GOT3 (cell line): ENCODE results near the gene SNX19.
A peak's percentile ranks its signal among the peaks of the same experiment; 100 is the strongest.
"Not testable (repeated sequence)": the region's sequence is repeated elsewhere in the genome, so short reads cannot be mapped to it uniquely, and the experiment has no call there.

ENCODE experiments used
- DNase-seq: peaks from one replicate; lab custom pipeline; 2025; ENCODE audit warnings: mixed read lengths; lab: John Stamatoyannopoulos, UW

Gene SNX19

GRCh38 chr11:130872102-130872501, 44.2 kb downstream of the SNX19 start:
- no peak for DNase-seq

- DNase-seq, result no peak
Observed at GRCh38 chr11:130871616-130872015, 44.7 kb downstream of the SNX19 start.

GRCh38 chr11:130868721-130869390, 47.4 kb downstream of the SNX19 start:
- DNase-seq, result no peak

GRCh38 chr11:130868086-130868710, 48.1 kb downstream of the SNX19 start:
- no peak for DNase-seq

GRCh38 chr11:130866831-130867230, 49.4 kb downstream of the SNX19 start:
- no peak for DNase-seq

GRCh38 chr11:130865774-130866114, 50.5 kb downstream of the SNX19 start:
- no peak for DNase-seq

GRCh38 chr11:130865091-130865773, 51.0 kb downstream of the SNX19 start:
- no peak for DNase-seq

GRCh38 chr11:130861902-130862860, 54.1 kb downstream of the SNX19 start:
- peak; percentile 32 for DNase-seq

GRCh38 chr11:130861283-130861682, 55.0 kb downstream of the SNX19 start:
- no peak for DNase-seq

GRCh38 chr11:130859886-130860285, 56.4 kb downstream of the SNX19 start:
- DNase-seq, result no peak

- no peak for DNase-seq
Observed at GRCh38 chr11:130858215-130858614, 58.1 kb downstream of the SNX19 start.

GRCh38 chr11:130855707-130856106, 60.6 kb downstream of the SNX19 start:
- DNase-seq, result not testable (repeated sequence)

GRCh38 chr11:130854483-130854882, 61.8 kb downstream of the SNX19 start:
- DNase-seq, result no peak

GRCh38 chr11:130852589-130852988, 63.7 kb downstream of the SNX19 start:
- DNase-seq, result no peak

- DNase-seq, result no peak
Observed at GRCh38 chr11:130850185-130850944, 65.9 kb downstream of the SNX19 start.

GRCh38 chr11:130849215-130849568, 67.1 kb downstream of the SNX19 start:
- DNase-seq, result no peak

GRCh38 chr11:130848361-130849214, 67.7 kb downstream of the SNX19 start:
- no peak for DNase-seq

- DNase-seq, result no peak
Observed at GRCh38 chr11:130847517-130847916, 68.8 kb downstream of the SNX19 start.

GRCh38 chr11:130846606-130847005, 69.7 kb downstream of the SNX19 start:
- DNase-seq, result no peak

GRCh38 chr11:130842001-130842400, 74.3 kb downstream of the SNX19 start:
- DNase-seq, result no peak

- no peak for DNase-seq
Observed at GRCh38 chr11:130840679-130841078, 75.6 kb downstream of the SNX19 start.
